GM13977 (cell line): Measurements from ENCODE around the gene RUNX2.

Source experiments
- DNase-seq: peaks from one replicate; pipeline ENCODE4 v3.0.0; 2012; ENCODE audit warnings: low spot score
- in situ Hi-C: fragments of 300-500 bp; cut with MboI; formaldehyde crosslinking; loops from one replicate; pipeline ENCODE4 v1.12.0; 2022; ENCODE audit warnings: low sequenced_read_pairs, low pct_unique_long_range_greater_than_20kb, mixed read lengths, inconsistent platforms; ENCODE audit not compliant: unreplicated experiment
- TF ChIP-seq, protein P1 (sequence below): IDR thresholded peaks from 2 replicates; pipeline ENCODE4 v1.5.1; 2012; ENCODE audit warnings: mild to moderate bottlenecking, control low read depth; ENCODE audit not compliant: insufficient read depth; ENCODE audit errors: extremely low read depth, missing control alignments

The RUNX2 gene

DNA sequence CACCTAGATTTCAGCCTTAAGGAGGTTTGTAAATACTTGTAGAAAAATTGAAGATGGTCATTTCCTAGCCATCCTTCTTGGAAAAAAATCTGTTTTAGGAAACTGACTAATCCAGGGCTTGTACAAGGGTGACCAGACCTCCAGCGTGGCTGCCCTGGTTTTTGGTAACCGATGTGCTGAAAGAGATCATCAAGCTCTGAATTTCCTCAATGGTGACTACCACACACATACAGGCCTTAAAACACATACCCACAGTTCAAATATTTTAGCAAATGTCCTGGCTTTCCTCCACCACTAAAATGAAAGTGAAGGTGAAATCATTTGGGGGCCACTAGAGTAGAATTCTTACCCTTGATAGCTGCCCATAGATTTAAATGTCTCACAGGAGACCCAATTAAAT is 264.9 kb downstream of the RUNX2 start:
- TF ChIP-seq, protein P1, sequence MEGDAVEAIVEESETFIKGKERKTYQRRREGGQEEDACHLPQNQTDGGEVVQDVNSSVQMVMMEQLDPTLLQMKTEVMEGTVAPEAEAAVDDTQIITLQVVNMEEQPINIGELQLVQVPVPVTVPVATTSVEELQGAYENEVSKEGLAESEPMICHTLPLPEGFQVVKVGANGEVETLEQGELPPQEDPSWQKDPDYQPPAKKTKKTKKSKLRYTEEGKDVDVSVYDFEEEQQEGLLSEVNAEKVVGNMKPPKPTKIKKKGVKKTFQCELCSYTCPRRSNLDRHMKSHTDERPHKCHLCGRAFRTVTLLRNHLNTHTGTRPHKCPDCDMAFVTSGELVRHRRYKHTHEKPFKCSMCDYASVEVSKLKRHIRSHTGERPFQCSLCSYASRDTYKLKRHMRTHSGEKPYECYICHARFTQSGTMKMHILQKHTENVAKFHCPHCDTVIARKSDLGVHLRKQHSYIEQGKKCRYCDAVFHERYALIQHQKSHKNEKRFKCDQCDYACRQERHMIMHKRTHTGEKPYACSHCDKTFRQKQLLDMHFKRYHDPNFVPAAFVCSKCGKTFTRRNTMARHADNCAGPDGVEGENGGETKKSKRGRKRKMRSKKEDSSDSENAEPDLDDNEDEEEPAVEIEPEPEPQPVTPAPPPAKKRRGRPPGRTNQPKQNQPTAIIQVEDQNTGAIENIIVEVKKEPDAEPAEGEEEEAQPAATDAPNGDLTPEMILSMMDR = no peak
- no peak for DNase-seq
- in situ Hi-C loops = no loop called here

- TF ChIP-seq, protein P1 = no peak
- no peak for DNase-seq
- in situ Hi-C loops = no loop called here
These were observed 267.1 kb downstream of the RUNX2 start for GRCh38 chr6:45595010-45595851.

- TF ChIP-seq, protein P1 = no peak
- in situ Hi-C loops = no loop called here
- DNase-seq = no peak
These were observed 269.3 kb downstream of the RUNX2 start for GRCh38 chr6:45597424-45597823.

DNA sequence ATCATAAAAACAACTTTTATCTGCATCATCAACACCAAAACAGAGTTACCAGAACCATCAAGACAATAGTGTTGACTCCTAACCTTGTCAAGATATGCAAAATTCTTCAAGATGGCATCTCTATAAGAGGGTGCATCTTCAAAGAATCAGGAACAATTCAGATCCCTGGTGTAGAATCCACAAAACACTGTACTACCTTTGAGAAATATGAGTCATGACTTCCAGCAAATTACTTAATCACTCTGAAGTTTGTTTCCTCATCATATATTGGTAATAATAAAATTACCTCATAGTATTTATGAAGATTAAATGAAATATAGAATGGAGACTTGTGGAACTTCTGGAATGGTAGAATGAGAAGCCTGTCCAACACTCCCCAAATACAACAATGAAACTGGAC is 270.9 kb downstream of the RUNX2 start:
- TF ChIP-seq, protein P1 = no peak
- no peak for DNase-seq
- in situ Hi-C loops = no loop called here

GRCh38 chr6:45605971-45606370 is 277.8 kb downstream of the RUNX2 start:
- in situ Hi-C loops = no loop called here
- TF ChIP-seq, protein P1 = no peak
- no peak for DNase-seq

- DNase-seq = no peak
- TF ChIP-seq, protein P1 = no peak
- in situ Hi-C loops = no loop called here
These were observed 278.8 kb downstream of the RUNX2 start for GRCh38 chr6:45606831-45607400.
